Measurements from ENCODE around the gene OLIG1.

The OLIG1 gene

DNA sequence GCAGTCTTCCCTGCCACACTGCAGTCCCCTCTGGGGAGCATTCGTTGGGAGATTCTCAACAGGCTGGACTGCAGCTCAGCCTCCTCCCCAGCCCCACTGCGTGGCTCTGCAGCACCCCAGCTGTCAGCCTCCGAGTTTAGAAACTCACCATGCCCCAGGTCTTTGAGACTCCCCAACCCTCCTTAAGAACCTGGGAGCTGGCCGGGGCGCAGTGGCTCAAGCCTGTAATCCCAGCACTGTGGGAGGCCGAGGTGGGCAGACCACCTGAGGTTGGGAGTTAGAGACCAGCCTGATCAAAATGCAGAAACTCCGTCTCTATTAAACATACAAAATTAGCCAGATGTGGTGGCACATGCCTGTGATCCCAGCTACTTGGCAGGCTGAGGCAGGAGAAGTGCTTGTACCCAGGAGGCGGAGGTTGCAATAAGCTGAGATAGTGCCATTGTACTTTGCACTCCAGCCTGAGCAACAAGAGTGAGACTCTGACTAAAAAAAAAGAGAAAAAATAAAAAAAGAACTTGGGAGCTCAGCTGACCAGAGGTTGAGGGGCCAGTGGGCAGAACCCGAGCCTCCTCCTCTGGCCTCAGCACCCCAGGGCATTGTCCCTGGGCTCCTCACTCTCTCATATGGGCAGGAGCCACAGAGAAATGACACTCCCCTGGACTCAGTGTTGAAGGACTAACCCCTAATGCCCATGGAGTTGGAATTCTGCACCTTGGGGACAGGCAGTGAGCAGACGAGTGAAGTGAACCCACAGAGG lies 38.6 kb upstream of the OLIG1 start:
- DNase-seq (ENCODE audit: low spot score): no peak

DNA sequence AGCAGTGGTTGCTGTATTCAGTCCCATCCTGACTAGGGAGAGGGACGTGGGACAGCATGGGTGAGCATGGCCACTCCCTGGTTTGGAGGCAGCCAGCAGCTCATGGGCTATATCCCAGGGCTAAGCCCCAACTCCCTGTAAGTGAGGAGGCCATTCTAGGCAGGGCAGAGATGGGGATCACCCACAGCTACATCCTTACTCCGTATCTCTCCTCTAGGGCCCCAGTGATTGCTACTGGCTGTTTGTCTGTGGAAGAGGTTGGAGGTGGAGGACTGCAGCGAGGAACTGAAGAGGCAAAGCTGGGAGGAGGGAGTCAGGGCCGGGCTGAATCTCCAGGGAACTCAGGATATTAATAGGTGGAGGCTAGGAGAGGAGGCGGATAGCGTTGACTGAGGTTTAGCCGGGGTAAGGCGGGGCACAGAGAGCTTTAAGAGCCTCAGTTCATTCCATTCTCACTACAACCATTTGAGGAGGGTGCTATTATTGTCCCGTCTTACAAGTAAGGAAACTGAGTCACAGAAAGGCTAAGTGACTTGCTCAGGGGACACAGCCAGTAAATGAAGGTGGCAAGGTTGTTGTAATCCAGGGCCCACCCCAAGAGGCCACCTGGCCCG lies 37.4 kb upstream of the OLIG1 start:
- no peak for DNase-seq (ENCODE audit: low spot score)

DNA sequence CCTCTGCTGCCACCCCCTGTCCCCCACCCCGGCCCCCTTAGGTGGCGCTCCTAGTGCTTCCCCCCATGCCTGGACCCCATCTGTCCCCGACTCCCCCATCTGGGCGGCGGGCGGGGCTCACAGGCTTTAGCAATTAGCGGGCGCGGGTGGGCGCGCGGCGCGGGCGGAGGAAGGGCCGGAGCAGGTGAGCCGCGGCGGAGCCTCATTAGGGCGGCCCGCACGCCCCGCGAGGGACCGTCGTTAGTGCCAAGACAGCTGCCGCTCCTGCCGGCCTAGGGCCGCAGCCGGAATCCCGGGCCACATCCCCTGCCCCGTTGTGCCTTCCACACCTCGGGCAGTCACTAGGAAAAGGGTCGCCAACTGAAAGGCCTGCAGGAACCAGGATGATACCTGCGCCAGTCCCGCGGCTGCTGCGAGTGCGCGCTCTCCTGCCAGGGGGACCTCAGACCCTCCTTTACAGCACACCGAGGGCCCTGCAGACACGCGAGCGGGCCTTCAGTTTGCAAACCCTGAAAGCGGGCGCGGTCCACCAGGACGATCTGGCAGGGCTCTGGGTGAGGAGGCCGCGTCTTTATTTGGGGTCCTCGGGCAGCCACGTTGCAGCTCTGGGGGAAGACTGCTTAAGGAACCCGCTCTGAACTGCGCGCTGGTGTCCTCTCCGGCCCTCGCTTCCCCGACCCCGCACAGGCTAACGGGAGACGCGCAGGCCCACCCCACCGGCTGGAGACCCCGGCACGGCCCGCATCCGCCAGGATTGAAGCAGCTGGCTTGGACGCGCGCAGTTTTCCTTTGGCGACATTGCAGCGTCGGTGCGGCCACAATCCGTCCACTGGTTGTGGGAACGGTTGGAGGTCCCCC lies 36.6 kb upstream of the OLIG1 start:
- no peak for DNase-seq (ENCODE audit: low spot score)

DNA sequence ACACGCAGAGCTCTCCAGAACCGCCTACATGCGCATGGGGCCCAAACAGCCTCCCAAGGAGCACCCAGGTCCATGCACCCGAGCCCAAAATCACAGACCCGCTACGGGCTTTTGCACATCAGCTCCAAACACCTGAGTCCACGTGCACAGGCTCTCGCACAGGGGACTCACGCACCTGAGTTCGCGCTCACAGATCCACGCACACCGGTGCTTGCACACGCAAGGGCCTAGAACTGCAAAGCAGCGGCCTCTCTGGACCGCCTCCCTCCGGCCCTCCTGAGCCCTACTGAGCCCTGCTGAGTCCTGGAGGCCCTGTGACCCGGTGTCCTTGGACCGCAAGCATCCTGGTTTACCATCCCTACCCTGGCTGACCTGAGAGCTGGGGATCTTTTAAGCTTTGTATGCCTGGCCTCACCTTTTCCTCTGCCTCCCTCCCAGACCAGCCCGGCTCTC lies 36.0 kb upstream of the OLIG1 start:
- no peak for DNase-seq (ENCODE audit: low spot score)

DNA sequence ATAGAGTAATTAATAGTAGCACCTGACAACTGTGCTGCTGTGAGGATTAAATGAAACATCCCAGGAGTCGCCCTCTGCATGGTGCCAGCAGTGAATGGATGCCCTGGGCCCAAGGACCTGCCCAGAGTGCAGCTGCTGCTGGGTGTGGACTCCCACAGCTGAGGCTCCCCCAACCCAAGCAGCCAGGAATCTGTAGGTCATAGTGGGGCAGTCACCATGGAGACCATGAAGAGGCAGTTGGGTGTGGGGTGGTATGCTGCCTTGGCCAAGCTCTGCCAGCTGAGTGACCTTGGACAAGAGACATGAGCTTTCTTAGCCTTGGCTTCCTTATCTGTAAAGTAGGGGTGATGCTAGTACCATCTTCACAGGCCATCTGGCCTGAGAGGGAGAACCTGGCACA lies 34.8 kb upstream of the OLIG1 start:
- DNase-seq (ENCODE audit: low spot score): no peak

DNA sequence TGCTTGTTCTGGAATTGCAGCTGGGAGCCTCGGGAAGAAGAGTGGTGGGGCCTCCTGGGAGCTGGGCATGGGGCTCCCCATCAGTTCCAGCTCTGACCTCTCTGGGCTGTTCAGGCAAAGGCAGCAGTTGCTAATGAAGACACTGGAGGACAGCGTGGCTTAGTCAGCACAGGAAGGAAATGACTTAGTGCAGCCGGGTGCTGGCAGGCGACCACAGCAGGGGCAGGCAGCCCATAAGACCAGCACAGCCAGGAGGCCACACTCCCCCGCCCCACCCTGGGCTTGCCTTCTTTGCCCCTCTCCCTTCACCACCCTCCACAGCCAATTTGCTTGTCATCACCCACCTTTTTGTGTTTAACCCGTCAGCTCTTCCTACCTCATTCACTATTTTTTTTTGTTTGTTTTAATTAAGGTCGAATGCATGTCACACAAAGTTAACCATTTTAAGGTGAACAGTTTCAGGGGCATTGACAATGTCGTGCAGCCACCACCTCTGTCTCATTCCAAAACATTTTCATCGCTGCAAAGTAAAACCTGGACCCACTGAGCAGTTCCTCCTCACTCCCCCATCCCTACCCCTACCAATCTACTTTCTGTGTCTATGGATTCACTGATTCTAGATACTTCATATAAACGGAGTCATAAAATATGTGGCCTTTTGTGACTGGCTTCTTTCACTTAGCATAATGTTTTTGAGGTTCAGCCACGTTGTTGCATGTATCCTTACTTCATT lies 33.3 kb upstream of the OLIG1 start:
- DNase-seq (ENCODE audit: low spot score): no peak

DNA sequence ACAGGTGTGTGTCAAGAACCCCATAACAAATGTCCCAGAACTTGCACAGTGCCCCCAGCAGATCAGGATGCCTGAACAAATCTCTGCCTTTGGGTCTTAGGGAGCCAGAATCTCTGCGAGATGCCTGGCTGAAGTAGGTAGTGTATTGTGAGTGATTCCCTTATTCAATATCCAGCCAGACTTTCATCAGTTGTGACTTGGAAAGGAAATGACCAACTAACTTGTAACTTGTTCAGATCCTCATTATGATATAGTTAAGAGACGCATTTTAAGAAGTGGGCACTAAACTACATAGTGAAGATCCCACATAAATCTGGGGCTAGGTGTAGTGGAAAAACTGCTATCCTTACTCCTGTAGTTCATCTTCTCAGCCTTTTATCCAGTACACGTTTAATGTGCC lies 32.4 kb upstream of the OLIG1 start:
- no peak for DNase-seq (ENCODE audit: low spot score)

DNA sequence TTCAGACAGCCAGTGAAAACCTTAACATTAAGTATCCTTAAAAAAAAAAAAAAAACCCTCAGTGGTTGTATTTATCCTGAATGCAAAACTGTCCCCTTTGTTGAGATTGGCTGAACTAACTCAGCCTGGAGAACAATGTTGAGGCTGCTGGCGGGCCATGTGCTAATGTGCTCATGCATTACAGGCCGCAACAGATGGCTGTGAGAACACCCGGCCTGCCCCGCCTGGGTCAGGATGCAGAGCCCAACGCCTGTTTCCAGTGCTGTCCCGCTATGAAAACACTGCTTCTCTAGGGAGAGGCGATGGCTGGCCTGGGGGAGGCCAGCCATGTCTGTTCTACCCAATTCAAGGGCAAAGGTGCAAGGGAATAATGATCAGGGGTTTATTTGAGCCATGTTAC lies 30.4 kb upstream of the OLIG1 start:
- no peak for DNase-seq (ENCODE audit: low spot score)

DNA sequence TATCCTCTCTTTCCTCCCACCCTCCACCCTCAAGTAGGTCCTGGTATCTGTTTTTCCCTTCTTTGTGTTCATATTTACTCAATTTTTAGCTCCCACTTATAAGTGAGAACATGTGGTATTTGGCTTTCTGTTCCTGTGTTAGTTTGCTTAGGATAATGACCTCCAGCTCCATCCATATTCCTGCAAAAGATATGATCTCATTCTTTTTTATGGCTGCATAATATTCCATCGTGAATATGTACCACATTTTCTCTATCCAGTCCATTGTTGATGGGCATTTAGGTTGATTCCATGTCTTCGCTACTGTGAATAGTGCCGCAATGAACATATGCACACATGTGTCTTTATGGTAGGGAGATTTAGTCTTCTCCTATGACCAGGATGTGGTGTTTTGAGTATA lies 29.7 kb upstream of the OLIG1 start:
- DNase-seq (ENCODE audit: low spot score): no peak

DNA sequence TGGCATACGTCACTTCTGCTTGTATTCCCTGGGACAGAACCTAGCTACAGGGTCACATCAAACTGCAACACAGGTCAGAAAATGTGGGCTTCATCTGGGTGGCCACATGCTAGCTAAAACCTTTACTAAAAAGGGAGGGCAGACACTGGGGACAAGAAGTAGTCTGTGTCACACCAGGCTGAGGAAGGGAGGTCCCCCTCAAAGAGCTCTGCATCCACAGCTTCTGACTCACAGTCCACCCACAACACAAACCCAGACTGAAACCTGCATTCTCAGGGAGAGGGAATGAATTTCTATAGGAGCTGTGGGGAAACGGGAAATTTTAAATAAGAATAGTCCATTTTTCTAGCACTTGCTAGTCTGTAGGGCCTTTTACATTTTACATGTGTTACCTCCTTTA lies 28.0 kb upstream of the OLIG1 start:
- no peak for DNase-seq (ENCODE audit: low spot score)

DNA sequence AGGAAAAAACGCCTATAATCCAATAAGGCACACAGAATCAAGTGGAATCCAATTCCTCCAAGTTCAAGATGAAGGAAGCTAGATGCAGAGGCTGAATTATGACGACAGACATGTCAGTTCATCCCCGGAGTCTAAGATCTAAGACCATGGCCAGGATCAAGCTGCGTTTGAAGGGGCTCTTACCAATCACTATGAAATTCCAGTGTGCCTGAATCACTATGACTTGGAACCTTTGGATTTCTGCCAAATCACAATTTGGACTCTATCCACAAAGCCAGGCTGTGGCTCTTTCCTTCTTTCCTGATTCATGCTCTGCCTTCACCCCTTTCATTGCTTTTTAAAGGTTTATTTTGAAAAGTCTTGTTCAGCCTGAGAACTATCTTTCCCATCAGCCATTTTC lies 27.1 kb upstream of the OLIG1 start:
- no peak for DNase-seq (ENCODE audit: low spot score)

DNA sequence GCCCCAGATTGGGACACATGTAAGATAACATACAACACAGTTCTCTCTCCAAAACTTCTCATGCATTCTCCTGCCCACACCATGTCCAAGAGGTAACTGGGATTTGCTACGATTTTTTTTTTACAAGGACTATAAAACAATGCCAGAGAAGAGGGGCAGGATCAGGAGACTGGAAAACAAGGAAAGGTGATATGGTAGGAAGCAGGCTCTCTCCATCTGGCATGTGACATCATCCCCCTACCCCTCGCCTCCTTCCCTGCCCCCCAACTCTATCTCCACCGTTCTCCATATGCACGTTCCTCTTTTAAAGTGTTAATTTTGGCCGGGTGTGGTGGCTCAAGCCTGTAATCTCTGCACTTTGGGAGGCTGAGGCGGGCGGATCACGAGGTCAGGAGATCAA lies 23.5 kb upstream of the OLIG1 start:
- DNase-seq (ENCODE audit: low spot score): no peak

DNA sequence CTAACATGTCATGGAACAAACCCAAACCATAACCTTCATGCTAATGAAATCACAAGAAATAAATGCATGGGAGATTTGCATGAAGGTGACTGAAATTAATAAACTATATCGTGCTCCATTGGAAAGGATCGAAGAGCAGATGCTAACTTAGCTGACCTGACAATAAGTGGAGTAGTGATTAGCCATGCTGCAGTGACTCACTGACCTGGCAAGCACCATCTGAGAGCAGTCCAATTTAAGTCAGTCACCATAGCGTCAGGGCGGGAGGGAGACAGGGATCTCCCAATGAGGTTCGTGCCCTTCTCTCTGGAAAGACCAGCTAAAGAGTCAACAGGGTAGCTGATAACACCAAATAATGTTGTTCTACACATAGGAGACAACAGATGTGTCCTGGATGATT lies 22.7 kb upstream of the OLIG1 start:
- DNase-seq (ENCODE audit: low spot score): no peak

DNA sequence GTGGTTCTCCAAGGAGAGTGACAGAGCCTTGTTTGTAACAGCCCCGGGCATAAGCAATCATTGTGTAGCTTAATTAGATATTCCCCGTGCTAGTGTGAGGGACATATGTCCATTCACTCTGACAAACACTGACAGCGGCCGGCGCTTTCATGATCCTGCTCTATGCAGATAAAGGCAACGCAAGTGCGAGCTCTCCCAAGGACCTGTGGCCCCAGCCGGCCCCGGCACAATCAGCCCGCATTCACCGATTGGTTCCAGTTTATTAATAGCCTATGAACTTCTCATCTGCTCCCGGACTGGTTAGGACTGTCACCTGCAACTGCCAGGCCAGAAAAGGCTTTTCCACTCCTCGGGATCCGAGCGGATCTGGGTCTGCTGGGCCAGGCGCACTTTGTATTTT lies 18.0 kb upstream of the OLIG1 start:
- DNase-seq (ENCODE audit: low spot score): no peak

DNA sequence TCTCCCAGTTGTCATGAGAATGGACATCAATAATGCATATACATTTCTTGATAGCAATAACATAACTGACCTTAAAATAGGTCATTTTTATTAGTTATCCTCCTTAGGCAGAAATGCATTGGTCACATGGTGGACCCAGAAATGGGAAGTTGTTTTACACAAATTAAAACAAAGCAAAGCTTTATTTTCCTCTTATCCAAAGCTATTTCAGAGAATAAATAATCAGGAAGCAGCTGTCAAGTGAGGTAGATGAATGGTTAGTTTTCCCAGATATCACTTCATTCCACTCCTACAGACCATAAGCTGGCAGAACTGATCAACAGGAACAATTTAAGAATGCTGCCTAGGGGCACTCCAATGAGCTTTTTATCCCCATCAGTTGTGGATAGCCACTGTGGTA lies 16.0 kb upstream of the OLIG1 start:
- DNase-seq (ENCODE audit: low spot score): no peak

DNA sequence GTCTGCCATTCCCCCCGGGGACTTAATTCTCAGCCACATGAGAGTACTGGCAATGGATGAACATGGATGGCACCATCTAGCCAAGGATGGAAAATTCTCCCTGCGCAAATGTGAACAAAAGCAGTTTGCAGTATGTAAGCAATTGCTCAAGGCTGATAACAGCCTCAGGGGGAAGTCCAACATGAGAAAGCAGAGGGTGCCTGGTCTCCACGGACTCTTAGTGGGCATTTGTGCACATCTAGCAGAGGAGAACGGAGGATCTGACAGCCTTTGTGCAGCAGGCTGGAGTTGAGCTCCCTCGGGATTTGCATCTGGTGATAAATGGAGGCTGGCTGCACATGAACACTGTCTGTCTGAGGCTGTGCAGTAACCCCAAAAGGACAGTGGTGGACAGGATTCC lies 13.9 kb upstream of the OLIG1 start:
- DNase-seq (ENCODE audit: low spot score): no peak

DNA sequence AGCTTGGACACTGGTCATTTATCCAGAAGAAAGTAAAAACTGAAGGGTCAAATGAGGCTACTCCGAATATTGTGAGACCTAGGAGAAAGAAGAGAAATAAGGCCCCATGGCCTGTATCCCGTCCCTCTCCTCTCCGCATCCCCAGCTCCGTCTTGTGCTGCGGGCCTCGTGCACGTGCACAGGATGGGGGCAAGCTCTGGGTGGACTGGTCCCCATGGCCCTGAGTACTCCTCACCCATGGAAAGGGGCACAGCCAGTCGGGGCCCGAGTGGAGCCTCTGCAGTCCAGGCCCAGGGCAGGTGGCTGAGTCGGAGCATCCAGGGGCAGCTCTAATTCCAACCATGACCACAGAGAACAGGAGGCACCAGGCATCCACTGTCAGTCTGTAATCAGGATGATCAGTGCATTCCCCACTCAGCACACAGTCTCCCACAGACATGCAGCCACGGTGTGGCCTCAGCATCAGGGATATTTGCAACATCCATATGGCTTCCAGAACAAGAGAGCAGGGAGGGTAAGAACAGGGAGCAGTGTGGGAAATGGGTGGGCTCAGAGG lies 12.5 kb upstream of the OLIG1 start:
- DNase-seq (ENCODE audit: low spot score): no peak

DNA sequence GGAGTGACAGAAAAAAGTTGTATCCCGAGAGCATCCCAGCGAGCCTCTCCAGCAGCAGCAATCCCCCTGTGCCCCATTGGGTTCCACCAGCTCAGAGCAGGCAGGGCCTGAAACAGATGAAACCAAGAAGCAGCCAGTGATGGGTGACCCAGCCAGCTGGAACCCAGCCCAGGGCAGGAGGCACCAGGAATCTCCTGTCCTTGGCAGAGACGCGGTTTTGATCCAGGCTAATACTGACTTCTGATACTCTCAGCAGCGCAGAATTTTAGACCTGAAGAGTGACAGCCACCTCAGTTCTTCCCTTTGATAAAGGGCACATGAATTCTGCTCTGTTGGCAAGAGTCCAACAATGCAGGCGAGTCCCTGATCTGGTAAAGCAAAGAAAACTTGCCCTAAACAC lies 11.4 kb upstream of the OLIG1 start:
- DNase-seq (ENCODE audit: low spot score): no peak

DNA sequence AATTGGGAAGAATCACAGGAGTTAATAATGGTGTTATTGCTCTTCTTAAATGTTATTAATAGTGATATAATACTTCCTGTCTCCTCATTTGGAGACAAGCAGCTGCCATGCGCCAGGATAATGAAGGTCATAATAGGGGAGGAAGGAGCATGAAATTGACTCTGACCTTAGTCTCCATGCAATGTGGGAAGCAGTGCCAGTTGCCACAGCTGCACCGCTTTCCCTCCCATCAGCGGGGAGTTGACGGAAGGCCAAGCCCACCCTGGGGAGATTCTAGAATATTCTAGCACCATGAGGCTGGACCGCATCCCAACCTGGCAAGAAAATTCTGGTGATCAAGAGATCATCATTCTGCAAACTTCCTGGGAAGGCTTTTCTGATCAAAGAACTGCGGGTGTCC lies 11.0 kb upstream of the OLIG1 start:
- no peak for DNase-seq (ENCODE audit: low spot score)

DNA sequence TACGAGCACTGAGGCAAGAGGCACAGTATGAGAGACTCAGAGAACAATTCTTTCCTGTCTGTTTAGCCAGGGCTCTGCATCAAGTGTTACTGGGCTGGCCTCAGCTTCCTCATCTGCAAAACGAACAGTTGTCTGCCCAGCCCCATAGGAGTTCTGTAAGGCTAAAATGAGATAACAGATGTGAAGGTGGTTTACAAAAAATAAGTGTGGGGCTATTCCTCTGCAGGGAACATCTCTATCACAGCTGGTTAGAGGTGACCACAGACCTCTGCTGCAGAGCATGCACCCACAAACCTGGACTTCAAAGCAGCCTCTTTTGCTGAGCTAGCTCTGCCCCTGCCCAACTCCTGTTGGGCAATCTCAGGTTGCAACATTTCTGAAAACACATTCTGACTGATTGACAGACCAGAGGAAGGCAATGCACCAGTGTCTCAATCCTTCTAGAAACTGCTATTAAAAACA lies 10.5 kb upstream of the OLIG1 start:
- DNase-seq (ENCODE audit: low spot score): no peak

DNA sequence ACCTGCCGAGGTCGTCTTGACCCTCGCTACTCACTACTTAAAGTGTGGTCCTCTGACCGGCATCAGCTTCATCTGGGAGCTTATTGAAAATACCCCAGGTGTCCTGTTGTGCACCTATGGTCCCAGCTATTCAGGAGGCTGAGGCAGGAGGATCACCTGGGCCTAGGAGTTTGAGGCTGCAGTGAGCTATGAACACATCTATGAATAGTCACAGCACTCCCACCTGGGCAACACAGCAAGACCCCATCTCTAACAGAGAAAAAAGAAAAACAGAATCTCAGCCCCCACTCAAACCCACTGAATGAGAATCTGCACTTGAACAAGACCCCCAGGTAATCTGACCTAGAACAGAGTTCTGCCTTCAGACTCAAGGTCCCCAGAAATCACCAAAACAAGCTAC lies 8.7 kb upstream of the OLIG1 start:
- DNase-seq (ENCODE audit: low spot score): no peak

DNA sequence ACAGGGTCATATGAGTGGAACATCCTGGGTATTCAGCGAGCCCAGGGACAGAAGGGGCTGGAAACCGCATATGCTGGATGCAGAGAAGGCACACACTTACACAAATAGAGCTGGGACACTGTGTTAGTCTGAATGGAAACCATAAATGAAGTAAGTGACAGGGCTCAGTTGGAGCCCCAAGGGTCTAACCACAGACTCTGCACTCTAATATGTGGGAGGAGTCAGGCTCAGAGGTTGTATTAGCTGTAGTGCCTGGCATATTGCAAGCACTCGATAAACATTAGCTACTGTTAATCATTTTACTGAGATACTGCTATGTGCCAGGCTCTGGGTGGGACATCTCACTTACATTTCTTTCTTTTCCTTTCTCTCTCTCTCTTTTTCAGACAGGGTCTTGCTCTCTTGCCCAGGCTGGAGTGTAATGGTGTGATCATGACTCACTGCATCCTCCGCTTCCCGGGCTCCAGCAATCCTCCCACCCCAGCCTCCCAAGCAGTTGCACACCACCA lies 6.5 kb upstream of the OLIG1 start:
- no peak for DNase-seq (ENCODE audit: low spot score)
